Heart left ventricle (tissue), 16 donors: ENCODE results near the gene SPSB4. TPM values are rescaled to one million over a fixed set of nuclear protein-coding genes. Genes with fewer than 3 reads are reported as not detected.

Experiments used
- ATAC-seq, 4 donors: fragments of 200-7000 bp; cut with Tn5 transposase; one replicate each; pipeline ENCODE4 v1.9.1; 2020 to 2022; ENCODE audit warnings: moderate library complexity in 4 of 4, mild to moderate bottlenecking in 3 of 4, moderate number of reproducible peaks in 1 of 4
- DNase-seq, 5 donors: peaks; one replicate each; pipeline ENCODE4 v3.0.0-alpha.2; 2020
- H3K27ac ChIP-seq, 12 donors: fragments of 200-600 bp; sonication (generic) in 4 of 12; one replicate each; pipeline versions ENCODE4 v1.5.0 to v1.8.0; 2016 to 2022; ENCODE audit warnings: mild to moderate bottlenecking in 2 of 12
- H3K27me3 ChIP-seq, 9 donors: fragments of 200-600 bp; sonication (generic) in 2 of 9; one replicate each; pipeline versions ENCODE4 v1.5.1 to v1.8.0; 2016 to 2022; ENCODE audit warnings: mild to moderate bottlenecking in 3 of 9
- H3K36me3 ChIP-seq, 9 donors: fragments of 200-600 bp; sonication (generic) in 2 of 9; one replicate each; pipeline versions ENCODE4 v1.5.0 to v1.8.0; 2018 to 2022; ENCODE audit warnings: mild to moderate bottlenecking in 2 of 9
- H3K4me1 ChIP-seq, 12 donors: fragments of 200-600 bp; sonication (generic) in 4 of 12; one replicate each; pipeline versions ENCODE4 v1.5.0 to v1.8.0; 2016 to 2022; ENCODE audit warnings: mild to moderate bottlenecking in 3 of 12
- H3K4me3 ChIP-seq, 12 donors: fragments of 200-600 bp; sonication (generic) in 4 of 12; one replicate each; pipeline versions ENCODE4 v1.5.0 to v1.8.0; 2017 to 2022; ENCODE audit warnings: mild to moderate bottlenecking in 9 of 12, moderate library complexity in 4 of 12
- H3K9me3 ChIP-seq, 12 donors: fragments of 200-600 bp; sonication (generic) in 4 of 12; one replicate each; pipeline versions ENCODE4 v1.5.0 to v1.8.0; 2016 to 2022; ENCODE audit warnings: mild to moderate bottlenecking in 1 of 12
- CTCF ChIP-seq, 12 donors: fragments of 200-600 bp; sonication (generic) in 4 of 12; IDR thresholded peaks; one replicate each; pipeline versions ENCODE4 v1.5.0 to v1.8.0; 2018 to 2022; ENCODE audit warnings: antibody characterized with exemption in 12 of 12, mild to moderate bottlenecking in 5 of 12
- POLR2A ChIP-seq, 2 donors: fragments of 450-650 bp; IDR thresholded peaks; one replicate each; pipeline ENCODE4 v1.6.1; 2017; ENCODE audit warnings: antibody characterized with exemption in 2 of 2, mild to moderate bottlenecking in 2 of 2, moderate library complexity in 2 of 2
- WGBS, 4 donors: extraction: QIAGEN DNeasy Blood & Tissue Kit in 2 of 4; methylation state at CpG; one replicate each; pipeline versions ENCODE4 v1.1.5 to v1.1.7; 2013 to 2018; 5-methylcytosine and 5-hydroxymethylcytosine counted together
- intact Hi-C, 10 donors: fragments of 100-400 bp; cut with DNase I; formaldehyde crosslinking; loops; one replicate each; pipeline versions ENCODE4 v1.11.1 to v1.14.2; 2022
- polyA plus RNA-seq, 2 donors: library from polyadenylated mRNA; stranded (reverse); fragments of 200-250 nt; gene quantifications; one replicate each; pipeline ENCODE4 v1.2.3, GENCODE V29; 2013
- total RNA-seq, 9 donors: library from RNA; depleted of rRNA in 2 of 9; stranded (reverse); fragments of >200 nt in 2 of 9; fragmentation: NEBNext Ultra II Directional in 3 of 9; extraction: Animal tissue kit (Norgen Biotek cat#: 25700) in 3 of 9; gene quantifications; one replicate each; pipeline versions ENCODE4 v1.1.0 to v1.2.4, GENCODE V29; 2016 to 2023
- donor health status: ischemic (EF 13 %, LVEDD 7.1; RV severe dilation, severe dysfunction).
- donor health status: healthy with polysubstance abuse.
- donor health status: DM: no; HTN: yes; CAD: no.
- donor health status: DM: no; HTN: no; CAD: no.
- donor health status: ischemic (EF 25% LVEDD 6.9; RV normal size, moderate dysfunction).
- donor health status: ischemic (EF 25% LVEDD 5.7; RV mildly dilated, moderate dysfunction).
- donor health status: healthy.
- donor health status: DM: yes; HTN: yes; CAD: no.
- donor health status: ischemic (EF 35%, LVEDD 5.7; RV mildly dilated, moderate dysfunction).
- donor health status: nonischemic (EF 11% LVEDD 7.7; RV severe dilation, severe dysfunction).
- donor health status: DM: yes; HTN: yes; CAD: no.
- donor health status: PGD.
- donor health status: ischemic (EF 29% LVEDD 5.4; RV normal size, mild dysfunction).
- donor health status: nonischemic (EF 23%, LVEDD 6.1; RV moderate dilation, normal function).

SPSB4 gene
- total and polyA plus RNA-seq, 11 donors: 3.3 to 11.1 (median 4.8) TPM

GRCh38 chr3:141063831-141064230 is 12.7 kb downstream of the SPSB4 start:
- Histone ChIP-seq H3K4me3 (no peak overlapping the region), H3K36me3 (peaks cover 0 to 5% (median 0%) of the 10 kb centered on the region in 9 donors), H3K27me3 (no peaks in the 10 kb centered on the region), H3K4me1 (peaks cover 0 to 34% (median 7%) of the 10 kb centered on the region in 12 donors), H3K9me3 (peaks cover 0 to 5% (median 0%) of the 10 kb centered on the region in 12 donors), H3K27ac (peak overlapping the region in 4 of 12 donors; percentile 31 to 50 (median 46))
- TF ChIP-seq CTCF (IDR thresholded peaks at IDR 0.05) (no peak), POLR2A (IDR thresholded peaks at IDR 0.05) (no peak)
- intact Hi-C loops: no loop called here
- DNase-seq (peak in 1 of 5 donors; percentile 18), ATAC-seq (peak in 2 of 4 donors; percentile 25 to 38)
- 40 to 71% (median 55%) methylated on average over 1 of the region's 1 CpG for WGBS, 4 donors

- 63 to 78% (median 71%) methylated on average over 6 of the region's 6 CpGs for WGBS, 4 donors
- Histone ChIP-seq H3K9me3 (peaks cover 0 to under 1% (median 0%) of the 10 kb centered on the region in 12 donors), H3K27ac (peak overlapping the region in 5 of 12 donors; percentile 28 to 50 (median 46)), H3K36me3 (peaks cover 0 to 5% (median 0%) of the 10 kb centered on the region in 9 donors), H3K4me3 (no peak overlapping the region), H3K4me1 (peaks cover 0 to 34% (median 7%) of the 10 kb centered on the region in 12 donors), H3K27me3 (no peaks in the 10 kb centered on the region)
- DNase-seq (peak in 1 of 5 donors; percentile 12), ATAC-seq (peak in 3 of 4 donors; percentile 32 to 54 (median 52))
- intact Hi-C loops: no loop called here
- TF ChIP-seq POLR2A (IDR thresholded peaks at IDR 0.05): no peak
- no peak for TF ChIP-seq CTCF (IDR thresholded peaks at IDR 0.05)
Measured at GRCh38 chr3:141064255-141064926, 13.2 kb downstream of the SPSB4 start.

GRCh38 chr3:141065258-141065657 is 14.1 kb downstream of the SPSB4 start:
- H3K4me3 ChIP-seq: no peak overlapping the region
- peak in 2 of 4 donors; percentile 17 to 19 for ATAC-seq

More at GRCh38 chr3:141065258-141065657, 14.1 kb downstream of the SPSB4 start:
- WGBS, 4 donors: 61 to 78% (median 65%) methylated on average over 4 of the region's 4 CpGs
- no peak for TF ChIP-seq POLR2A (IDR thresholded peaks at IDR 0.05)
- TF ChIP-seq CTCF (IDR thresholded peaks at IDR 0.05): no peak
- intact Hi-C loops: no loop called here
- no peak for DNase-seq
- Histone ChIP-seq H3K4me1 (peaks cover 0 to 33% (median 7%) of the 10 kb centered on the region in 12 donors), H3K27ac (peak overlapping the region in 1 of 12 donors; percentile 28), H3K27me3 (no peaks in the 10 kb centered on the region), H3K9me3 (no peaks in the 10 kb centered on the region), H3K36me3 (peaks cover 0 to 5% (median 0%) of the 10 kb centered on the region in 9 donors)
